Effector memory CD8-positive, alpha-beta T cell (primary cell): ENCODE data around the gene PPP4C.

Experiments
- ATAC-seq: fragments of 150-1000 bp; cut with Tn5 transposase; replicated peaks from 2 replicates; pipeline ENCODE4 v1.10.0; 2021; ENCODE audit warnings: mild to moderate bottlenecking, moderate library complexity
- DNase-seq, 3 experiments: peaks; one replicate each; pipeline ENCODE4 v3.0.0; 2021
- H3K27ac Mint-ChIP-seq, 2 donors: one replicate each; pipeline ENCODE4 v1.8.0; 2022; ENCODE audit warnings: mild to moderate bottlenecking in 2 of 2, mixed read lengths in 2 of 2, moderate library complexity in 2 of 2
- H3K27me3 Mint-ChIP-seq, 2 donors: one replicate each; pipeline ENCODE4 v1.8.0; 2022; ENCODE audit warnings: mixed read lengths in 2 of 2
- H3K36me3 Mint-ChIP-seq: one replicate; pipeline ENCODE4 v1.8.0; 2022; ENCODE audit warnings: mild to moderate bottlenecking, moderate library complexity, mixed read lengths; ENCODE audit not compliant: insufficient read depth
- H3K4me1 Mint-ChIP-seq, 2 donors: one replicate each; pipeline ENCODE4 v1.8.0; 2022; ENCODE audit warnings: low read depth in 2 of 2, mixed read lengths in 2 of 2
- H3K4me3 Mint-ChIP-seq, 2 donors: one replicate each; pipeline ENCODE4 v1.8.0; 2022; ENCODE audit warnings: mild to moderate bottlenecking in 2 of 2, mixed read lengths in 2 of 2, moderate library complexity in 2 of 2
- H3K9me3 Mint-ChIP-seq, 2 donors: one replicate each; pipeline ENCODE4 v1.8.0; 2022; ENCODE audit warnings: mixed read lengths in 2 of 2

Gene PPP4C

GRCh38 chr16:30046178-30046577, 29.6 kb upstream of the PPP4C start:
- H3K27ac Mint-ChIP-seq, result no peak overlapping the region
- no peaks in the 10 kb centered on the region for H3K27me3 Mint-ChIP-seq
- H3K36me3 Mint-ChIP-seq, result peaks cover 9% of the 10 kb centered on the region
- ATAC-seq (no peak), DNase-seq (no peak)
- H3K4me1 Mint-ChIP-seq, result peaks cover 0 to 5% of the 10 kb centered on the region in 2 donors
- H3K9me3 Mint-ChIP-seq, result no peaks in the 10 kb centered on the region
- H3K4me3 Mint-ChIP-seq, result no peak overlapping the region

DNA sequence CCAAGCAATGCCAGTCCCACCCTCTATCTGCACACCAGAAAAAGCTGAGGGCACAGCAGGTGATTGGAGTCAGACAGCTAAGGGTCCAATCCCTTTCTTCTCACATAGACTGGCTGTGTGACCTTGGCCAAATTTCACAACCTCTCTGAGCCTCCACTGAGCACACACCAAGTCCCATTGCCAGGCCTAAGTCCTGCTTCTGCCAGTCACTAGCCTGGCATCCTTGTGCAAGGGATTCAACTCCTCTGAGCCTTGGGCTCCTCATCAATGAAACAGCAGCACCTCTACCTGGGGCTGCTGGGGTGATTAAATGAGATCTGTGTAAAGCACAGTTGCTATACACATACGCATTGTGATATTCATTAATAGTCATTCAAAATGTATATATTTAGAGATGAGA, 29.2 kb upstream of the PPP4C start:
- H3K4me1 Mint-ChIP-seq, result peaks cover 0 to 5% of the 10 kb centered on the region in 2 donors
- ATAC-seq (no peak), DNase-seq (no peak)
- H3K27me3 Mint-ChIP-seq, result no peaks in the 10 kb centered on the region
- H3K27ac Mint-ChIP-seq, result no peak overlapping the region
- peaks cover 11% of the 10 kb centered on the region for H3K36me3 Mint-ChIP-seq
- H3K4me3 Mint-ChIP-seq, result no peak overlapping the region
- no peaks in the 10 kb centered on the region for H3K9me3 Mint-ChIP-seq

GRCh38 chr16:30049871-30050270, 25.9 kb upstream of the PPP4C start:
- Mint-ChIP-seq H3K27me3 (no peaks in the 10 kb centered on the region), H3K27ac (no peak overlapping the region), H3K9me3 (no peaks in the 10 kb centered on the region), H3K4me1 (peaks cover 11 to 13% of the 10 kb centered on the region in 2 donors), H3K36me3 (peaks cover 29% of the 10 kb centered on the region), H3K4me3 (no peak overlapping the region)
- no peak for ATAC-seq
- DNase-seq, result no peak

- ATAC-seq (no peak), DNase-seq (no peak)
- no peaks in the 10 kb centered on the region for H3K27me3 Mint-ChIP-seq
- peak overlapping the region; percentile 49 to 63 for H3K4me3 Mint-ChIP-seq
- H3K27ac Mint-ChIP-seq, result no peak overlapping the region
- H3K4me1 Mint-ChIP-seq, result peaks cover 11 to 14% of the 10 kb centered on the region in 2 donors
- peaks cover 25% of the 10 kb centered on the region for H3K36me3 Mint-ChIP-seq
- H3K9me3 Mint-ChIP-seq, result no peaks in the 10 kb centered on the region
Measured at GRCh38 chr16:30051518-30051917, 24.3 kb upstream of the PPP4C start.

- H3K27ac Mint-ChIP-seq, result peak overlapping the region; percentile 77 to 91
- no peaks in the 10 kb centered on the region for H3K9me3 Mint-ChIP-seq
- peak overlapping the region; percentile 82 to 87 for H3K4me3 Mint-ChIP-seq
- DNase-seq (peak; percentile 83 to 84 (median 84)), ATAC-seq (peak; percentile 87)
- H3K36me3 Mint-ChIP-seq, result peaks cover 22% of the 10 kb centered on the region
- H3K27me3 Mint-ChIP-seq, result no peaks in the 10 kb centered on the region
- H3K4me1 Mint-ChIP-seq, result peaks cover 11 to 14% of the 10 kb centered on the region in 2 donors
Measured at GRCh38 chr16:30052671-30053372, 23.0 kb upstream of the PPP4C start.

DNA sequence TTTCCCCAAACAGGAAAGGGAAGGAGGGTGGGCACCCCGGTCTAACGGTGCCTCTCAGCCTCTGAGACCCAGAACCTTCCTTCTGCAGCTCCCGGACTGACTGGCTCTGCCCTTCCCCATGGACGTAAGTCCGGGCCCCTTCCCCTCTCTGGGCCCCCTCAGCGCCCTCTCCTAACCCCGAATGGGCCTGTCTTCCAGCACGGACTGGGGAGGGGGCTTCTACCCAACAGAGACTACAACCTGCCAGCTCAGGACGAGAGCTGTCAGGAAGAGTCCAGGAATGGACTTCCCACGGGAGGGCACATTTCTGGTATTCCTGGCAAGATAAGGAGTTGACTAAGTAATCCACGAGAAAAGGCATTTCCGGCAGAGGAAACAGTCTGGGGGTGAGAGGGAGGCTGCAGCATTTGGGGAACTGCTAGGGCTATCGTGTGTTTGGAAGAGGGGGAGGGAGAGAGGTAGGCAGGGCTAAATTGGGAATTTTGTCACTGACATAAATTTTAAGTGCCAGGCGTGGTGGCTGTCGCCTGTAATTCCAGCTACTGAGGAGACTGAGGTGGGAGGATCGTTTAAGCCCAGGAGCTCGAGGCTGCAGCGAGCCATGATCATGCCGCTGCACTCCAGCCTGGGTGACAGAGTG, 22.3 kb upstream of the PPP4C start:
- no peaks in the 10 kb centered on the region for H3K9me3 Mint-ChIP-seq
- H3K4me3 Mint-ChIP-seq, result peak overlapping the region; percentile 82 to 87
- DNase-seq (no peak), ATAC-seq (peak; percentile 6)
- peaks cover 22% of the 10 kb centered on the region for H3K36me3 Mint-ChIP-seq
- peaks cover 11 to 14% of the 10 kb centered on the region in 2 donors for H3K4me1 Mint-ChIP-seq
- H3K27me3 Mint-ChIP-seq, result no peaks in the 10 kb centered on the region
- H3K27ac Mint-ChIP-seq, result peak overlapping the region; percentile 77 to 91

DNA sequence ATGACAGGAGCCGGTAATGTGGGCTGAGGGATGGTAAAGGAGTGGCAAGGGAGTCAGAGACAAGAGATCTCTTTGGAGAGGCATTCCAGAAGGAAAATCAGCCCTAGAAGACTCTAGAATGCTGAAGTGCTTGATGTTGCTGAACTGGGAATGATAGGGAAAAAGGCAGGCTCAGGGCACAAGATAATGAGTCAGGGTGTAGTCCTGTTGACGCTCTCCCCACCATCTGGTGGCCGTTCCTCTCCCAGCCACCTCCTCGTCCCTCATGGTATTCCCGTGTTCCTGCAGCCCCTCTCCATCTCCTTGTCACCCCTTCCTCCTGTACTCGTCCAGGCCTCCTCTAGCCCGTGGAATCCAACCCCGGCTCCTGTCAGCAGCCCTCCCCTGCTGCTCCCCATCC, 21.3 kb upstream of the PPP4C start:
- Mint-ChIP-seq H3K36me3 (peaks cover 22% of the 10 kb centered on the region), H3K27me3 (no peaks in the 10 kb centered on the region), H3K9me3 (no peaks in the 10 kb centered on the region), H3K4me3 (peak overlapping the region; percentile 2 to 42), H3K4me1 (peaks cover 11 to 14% of the 10 kb centered on the region in 2 donors), H3K27ac (peak overlapping the region in 1 of 2 donors; percentile 79)
- no peak for DNase-seq
- ATAC-seq, result no peak

- H3K9me3 Mint-ChIP-seq, result no peaks in the 10 kb centered on the region
- peaks cover 11 to 14% of the 10 kb centered on the region in 2 donors for H3K4me1 Mint-ChIP-seq
- H3K27me3 Mint-ChIP-seq, result no peaks in the 10 kb centered on the region
- H3K4me3 Mint-ChIP-seq, result peak overlapping the region; percentile 2 to 42
- ATAC-seq (peak; percentile 61), DNase-seq (peak in 1 of 3 experiments; percentile 35)
- H3K27ac Mint-ChIP-seq, result peak overlapping the region in 1 of 2 donors; percentile 79
- H3K36me3 Mint-ChIP-seq, result peaks cover 22% of the 10 kb centered on the region
Measured at GRCh38 chr16:30054959-30055553, 20.7 kb upstream of the PPP4C start.

- peak overlapping the region in 1 of 2 donors; percentile 32 for H3K27ac Mint-ChIP-seq
- no peak overlapping the region for H3K4me3 Mint-ChIP-seq
Measured at GRCh38 chr16:30060346-30060745, 15.4 kb upstream of the PPP4C start.

GRCh38 chr16:30060836-30061554, 14.8 kb upstream of the PPP4C start:
- Mint-ChIP-seq H3K27ac (peak overlapping the region in 1 of 2 donors; percentile 32), H3K4me3 (no peak overlapping the region), H3K27me3 (no peaks in the 10 kb centered on the region), H3K9me3 (no peaks in the 10 kb centered on the region), H3K36me3 (peaks cover 21% of the 10 kb centered on the region), H3K4me1 (peaks cover 10 to 11% of the 10 kb centered on the region in 2 donors)
- no peak for ATAC-seq
- DNase-seq, result no peak

More at GRCh38 chr16:30060346-30060745, 15.4 kb upstream of the PPP4C start:
- DNase-seq, result no peak
- H3K4me1 Mint-ChIP-seq, result peaks cover 10% of the 10 kb centered on the region in 2 donors
- H3K9me3 Mint-ChIP-seq, result no peaks in the 10 kb centered on the region
- no peaks in the 10 kb centered on the region for H3K27me3 Mint-ChIP-seq
- no peak for ATAC-seq
- peaks cover 15% of the 10 kb centered on the region for H3K36me3 Mint-ChIP-seq

GRCh38 chr16:30063278-30063892, 12.4 kb upstream of the PPP4C start:
- DNase-seq (no peak), ATAC-seq (no peak)
- no peaks in the 10 kb centered on the region for H3K9me3 Mint-ChIP-seq
- peaks cover 43% of the 10 kb centered on the region for H3K36me3 Mint-ChIP-seq
- peaks cover 24 to 25% of the 10 kb centered on the region in 2 donors for H3K4me1 Mint-ChIP-seq
- H3K27me3 Mint-ChIP-seq, result no peaks in the 10 kb centered on the region
- H3K4me3 Mint-ChIP-seq, result peak overlapping the region; percentile 94 to 96
- H3K27ac Mint-ChIP-seq, result peak overlapping the region; percentile 95 to 97

- H3K4me1 Mint-ChIP-seq, result peaks cover 29 to 30% of the 10 kb centered on the region in 2 donors
- ATAC-seq (peak; percentile 6), DNase-seq (peak; percentile 40 to 52 (median 44))
- no peaks in the 10 kb centered on the region for H3K9me3 Mint-ChIP-seq
- peak overlapping the region; percentile 95 to 97 for H3K27ac Mint-ChIP-seq
- no peaks in the 10 kb centered on the region for H3K27me3 Mint-ChIP-seq
- peaks cover 51% of the 10 kb centered on the region for H3K36me3 Mint-ChIP-seq
- H3K4me3 Mint-ChIP-seq, result peak overlapping the region; percentile 94 to 96
Measured at GRCh38 chr16:30063893-30064728, 11.7 kb upstream of the PPP4C start.
